Measurements from ENCODE around the gene NUBP2. TPM values are rescaled to one million over a fixed set of nuclear protein-coding genes. Genes with fewer than 3 reads are reported as not detected.

NUBP2 gene
- 40.7 TPM for total RNA-seq

GRCh38 chr16:1782408-1783264 lies at the start of gene NUBP2, which contains the start of gene SPSB3:
Gene NUBP2 (plus strand): TSS chr16:1782960. CDS start chr16:1783021, 61 bp downstream.
Gene SPSB3 (minus strand): TSS chr16:1782571. CDS start chr16:1781483, 1,088 bp downstream.
- H3K4me3 ChIP-seq (ENCODE audit: low read length in 3 of 3), result peak within 1 kb of the TSS; percentile 88 to 89 (median 88)
- peaks cover 32 to 58% (median 42%) of the 10 kb centered on the region in 3 donors for H3K4me1 ChIP-seq (ENCODE audit: control insufficient read depth in 3 of 3, insufficient read depth in 3 of 3, low read length in 3 of 3)
- peaks cover 23 to 42% (median 41%) of the 10 kb centered on the region in 3 donors for H3K36me3 ChIP-seq (ENCODE audit: control insufficient read depth in 3 of 3, insufficient read depth in 3 of 3, low read length in 3 of 3)
- H3K27ac ChIP-seq (ENCODE audit: low read depth, low read length), result peak within 1 kb of the TSS; percentile 80
- H3K9me3 ChIP-seq (ENCODE audit: control insufficient read depth in 3 of 3, low read length in 3 of 3), result no peaks in the 10 kb centered on the region
- peak within 1 kb of the TSS; percentile 82 to 92 (median 90) for H3K9ac ChIP-seq (ENCODE audit: low read depth in 1 of 3, low read length in 3 of 3)
- no peaks in the 10 kb centered on the region for H3K27me3 ChIP-seq (ENCODE audit: control insufficient read depth in 3 of 3, insufficient read depth in 3 of 3, low read length in 3 of 3)

- Histone ChIP-seq H3K9ac (ENCODE audit: low read depth in 1 of 3, low read length in 3 of 3) (no peak overlapping the region), H3K36me3 (ENCODE audit: control insufficient read depth in 3 of 3, insufficient read depth in 3 of 3, low read length in 3 of 3) (peaks cover 30 to 39% (median 38%) of the 10 kb centered on the region in 3 donors), H3K9me3 (ENCODE audit: control insufficient read depth in 3 of 3, low read length in 3 of 3) (no peaks in the 10 kb centered on the region), H3K4me3 (ENCODE audit: low read length in 3 of 3) (no peak overlapping the region), H3K27ac (ENCODE audit: low read depth, low read length) (no peak overlapping the region), H3K27me3 (ENCODE audit: control insufficient read depth in 3 of 3, insufficient read depth in 3 of 3, low read length in 3 of 3) (no peaks in the 10 kb centered on the region), H3K4me1 (ENCODE audit: control insufficient read depth in 3 of 3, insufficient read depth in 3 of 3, low read length in 3 of 3) (peaks cover 0 to 6% (median 0%) of the 10 kb centered on the region in 3 donors)
These were observed 48.6 kb upstream of the NUBP2 start for GRCh38 chr16:1734123-1734522.

GRCh38 chr16:1734816-1735215 lies 47.9 kb upstream of the NUBP2 start:
- Histone ChIP-seq H3K4me1 (ENCODE audit: control insufficient read depth in 3 of 3, insufficient read depth in 3 of 3, low read length in 3 of 3) (peaks cover 0 to 6% (median 0%) of the 10 kb centered on the region in 3 donors), H3K36me3 (ENCODE audit: control insufficient read depth in 3 of 3, insufficient read depth in 3 of 3, low read length in 3 of 3) (peaks cover 28 to 37% (median 33%) of the 10 kb centered on the region in 3 donors), H3K27ac (ENCODE audit: low read depth, low read length) (no peak overlapping the region), H3K9ac (ENCODE audit: low read depth in 1 of 3, low read length in 3 of 3) (no peak overlapping the region), H3K4me3 (ENCODE audit: low read length in 3 of 3) (no peak overlapping the region), H3K27me3 (ENCODE audit: control insufficient read depth in 3 of 3, insufficient read depth in 3 of 3, low read length in 3 of 3) (no peaks in the 10 kb centered on the region), H3K9me3 (ENCODE audit: control insufficient read depth in 3 of 3, low read length in 3 of 3) (no peaks in the 10 kb centered on the region)

GRCh38 chr16:1740234-1740633 lies 42.5 kb upstream of the NUBP2 start:
- H3K27ac ChIP-seq (ENCODE audit: low read depth, low read length), result no peak overlapping the region
- H3K4me3 ChIP-seq (ENCODE audit: low read length in 3 of 3), result no peak overlapping the region
- no peak overlapping the region for H3K9ac ChIP-seq (ENCODE audit: low read depth in 1 of 3, low read length in 3 of 3)
- H3K9me3 ChIP-seq (ENCODE audit: control insufficient read depth in 3 of 3, low read length in 3 of 3), result no peaks in the 10 kb centered on the region
- H3K4me1 ChIP-seq (ENCODE audit: control insufficient read depth in 3 of 3, insufficient read depth in 3 of 3, low read length in 3 of 3), result no peaks in the 10 kb centered on the region
- peaks cover 25 to 33% (median 28%) of the 10 kb centered on the region in 3 donors for H3K36me3 ChIP-seq (ENCODE audit: control insufficient read depth in 3 of 3, insufficient read depth in 3 of 3, low read length in 3 of 3)
- no peaks in the 10 kb centered on the region for H3K27me3 ChIP-seq (ENCODE audit: control insufficient read depth in 3 of 3, insufficient read depth in 3 of 3, low read length in 3 of 3)

GRCh38 chr16:1740781-1741490 lies 41.8 kb upstream of the NUBP2 start:
- no peak overlapping the region for H3K4me3 ChIP-seq (ENCODE audit: low read length in 3 of 3)
- H3K9me3 ChIP-seq (ENCODE audit: control insufficient read depth in 3 of 3, low read length in 3 of 3), result no peaks in the 10 kb centered on the region
- peaks cover 28 to 36% (median 31%) of the 10 kb centered on the region in 3 donors for H3K36me3 ChIP-seq (ENCODE audit: control insufficient read depth in 3 of 3, insufficient read depth in 3 of 3, low read length in 3 of 3)
- H3K27me3 ChIP-seq (ENCODE audit: control insufficient read depth in 3 of 3, insufficient read depth in 3 of 3, low read length in 3 of 3), result no peaks in the 10 kb centered on the region
- H3K27ac ChIP-seq (ENCODE audit: low read depth, low read length), result no peak overlapping the region
- no peak overlapping the region for H3K9ac ChIP-seq (ENCODE audit: low read depth in 1 of 3, low read length in 3 of 3)
- H3K4me1 ChIP-seq (ENCODE audit: control insufficient read depth in 3 of 3, insufficient read depth in 3 of 3, low read length in 3 of 3), result no peaks in the 10 kb centered on the region

- Histone ChIP-seq H3K27ac (ENCODE audit: low read depth, low read length) (no peak overlapping the region), H3K36me3 (ENCODE audit: control insufficient read depth in 3 of 3, insufficient read depth in 3 of 3, low read length in 3 of 3) (peaks cover 28 to 36% (median 31%) of the 10 kb centered on the region in 3 donors), H3K4me3 (ENCODE audit: low read length in 3 of 3) (no peak overlapping the region), H3K27me3 (ENCODE audit: control insufficient read depth in 3 of 3, insufficient read depth in 3 of 3, low read length in 3 of 3) (no peaks in the 10 kb centered on the region), H3K4me1 (ENCODE audit: control insufficient read depth in 3 of 3, insufficient read depth in 3 of 3, low read length in 3 of 3) (no peaks in the 10 kb centered on the region), H3K9ac (ENCODE audit: low read depth in 1 of 3, low read length in 3 of 3) (no peak overlapping the region), H3K9me3 (ENCODE audit: control insufficient read depth in 3 of 3, low read length in 3 of 3) (no peaks in the 10 kb centered on the region)
These were observed 41.1 kb upstream of the NUBP2 start for GRCh38 chr16:1741553-1742165.

- H3K4me1 ChIP-seq (ENCODE audit: control insufficient read depth in 3 of 3, insufficient read depth in 3 of 3, low read length in 3 of 3), result no peaks in the 10 kb centered on the region
- H3K36me3 ChIP-seq (ENCODE audit: control insufficient read depth in 3 of 3, insufficient read depth in 3 of 3, low read length in 3 of 3), result peaks cover 39 to 54% (median 47%) of the 10 kb centered on the region in 3 donors
- no peak overlapping the region for H3K27ac ChIP-seq (ENCODE audit: low read depth, low read length)
- H3K4me3 ChIP-seq (ENCODE audit: low read length in 3 of 3), result no peak overlapping the region
- no peaks in the 10 kb centered on the region for H3K27me3 ChIP-seq (ENCODE audit: control insufficient read depth in 3 of 3, insufficient read depth in 3 of 3, low read length in 3 of 3)
- H3K9me3 ChIP-seq (ENCODE audit: control insufficient read depth in 3 of 3, low read length in 3 of 3), result no peaks in the 10 kb centered on the region
- H3K9ac ChIP-seq (ENCODE audit: low read depth in 1 of 3, low read length in 3 of 3), result no peak overlapping the region
These were observed 39.1 kb upstream of the NUBP2 start for GRCh38 chr16:1743376-1744337.

GRCh38 chr16:1744338-1744840 lies 38.4 kb upstream of the NUBP2 start:
- Histone ChIP-seq H3K9me3 (ENCODE audit: control insufficient read depth in 3 of 3, low read length in 3 of 3) (no peaks in the 10 kb centered on the region), H3K27ac (ENCODE audit: low read depth, low read length) (no peak overlapping the region), H3K9ac (ENCODE audit: low read depth in 1 of 3, low read length in 3 of 3) (no peak overlapping the region), H3K36me3 (ENCODE audit: control insufficient read depth in 3 of 3, insufficient read depth in 3 of 3, low read length in 3 of 3) (peaks cover 46 to 58% (median 55%) of the 10 kb centered on the region in 3 donors), H3K27me3 (ENCODE audit: control insufficient read depth in 3 of 3, insufficient read depth in 3 of 3, low read length in 3 of 3) (no peaks in the 10 kb centered on the region), H3K4me1 (ENCODE audit: control insufficient read depth in 3 of 3, insufficient read depth in 3 of 3, low read length in 3 of 3) (no peaks in the 10 kb centered on the region), H3K4me3 (ENCODE audit: low read length in 3 of 3) (no peak overlapping the region)
